Measurements from ENCODE around the gene PRKCB.

PRKCB gene

DNA sequence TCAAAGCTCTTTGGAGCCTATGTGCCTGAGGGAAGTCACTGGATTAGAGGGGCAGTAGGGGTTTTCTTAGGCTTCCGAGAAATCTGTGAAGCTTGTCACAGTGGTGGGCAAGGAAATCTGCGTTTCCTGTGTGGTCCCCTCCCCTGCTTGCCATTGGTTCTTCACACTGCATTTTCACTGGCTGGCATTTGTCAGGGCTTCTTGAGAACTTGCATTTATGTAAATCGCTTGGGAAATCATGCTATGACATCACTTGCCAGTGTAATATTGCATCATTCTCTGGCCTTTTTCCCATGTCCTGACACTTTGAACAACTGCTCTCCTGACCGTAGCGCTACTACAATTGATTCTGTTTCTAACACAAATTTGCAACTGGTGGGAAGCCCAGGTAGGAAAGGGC is 422.2 kb downstream of the PRKCB start:
- DNase-seq = no peak

DNA sequence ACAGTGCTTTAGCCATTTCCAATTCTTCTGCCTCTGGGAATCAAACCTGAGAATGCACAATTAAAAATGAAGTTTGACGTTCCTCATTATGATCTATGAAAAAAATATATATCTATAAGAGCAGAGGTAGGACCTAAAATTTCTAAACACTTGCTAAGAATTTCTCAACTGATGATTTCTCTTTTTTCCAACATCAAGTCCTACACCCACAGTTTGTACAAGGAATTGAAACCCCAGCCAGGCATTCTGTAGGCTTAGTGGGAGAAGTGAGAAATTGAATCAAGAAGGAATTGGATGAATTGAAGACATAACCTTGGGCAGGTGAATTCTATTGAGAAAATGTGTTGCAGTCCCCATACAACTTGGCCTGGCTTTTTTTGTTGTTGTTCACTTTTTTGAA is 423.0 kb downstream of the PRKCB start:
- DNase-seq = no peak

DNA sequence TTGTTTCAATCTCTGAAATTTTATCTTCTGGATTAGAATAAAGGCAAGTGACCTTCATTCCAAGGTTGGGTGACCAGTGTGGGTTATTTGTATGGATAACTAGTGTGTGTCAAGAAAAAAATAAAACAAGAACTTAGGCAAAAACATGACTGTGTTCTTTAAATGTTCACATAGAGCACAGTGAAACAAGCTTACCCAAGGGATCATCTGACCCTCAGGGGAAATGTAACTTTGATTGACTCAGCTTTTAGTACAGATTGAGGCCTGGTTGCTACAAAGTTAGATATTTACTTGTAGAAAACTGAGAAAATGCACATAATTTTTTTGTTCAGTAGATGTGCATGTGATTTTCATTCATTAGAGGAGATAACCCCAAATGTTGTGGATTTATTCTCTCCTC is 427.0 kb downstream of the PRKCB start:
- no peak for DNase-seq
